ENCODE data around the gene UAP1L1.

DNA sequence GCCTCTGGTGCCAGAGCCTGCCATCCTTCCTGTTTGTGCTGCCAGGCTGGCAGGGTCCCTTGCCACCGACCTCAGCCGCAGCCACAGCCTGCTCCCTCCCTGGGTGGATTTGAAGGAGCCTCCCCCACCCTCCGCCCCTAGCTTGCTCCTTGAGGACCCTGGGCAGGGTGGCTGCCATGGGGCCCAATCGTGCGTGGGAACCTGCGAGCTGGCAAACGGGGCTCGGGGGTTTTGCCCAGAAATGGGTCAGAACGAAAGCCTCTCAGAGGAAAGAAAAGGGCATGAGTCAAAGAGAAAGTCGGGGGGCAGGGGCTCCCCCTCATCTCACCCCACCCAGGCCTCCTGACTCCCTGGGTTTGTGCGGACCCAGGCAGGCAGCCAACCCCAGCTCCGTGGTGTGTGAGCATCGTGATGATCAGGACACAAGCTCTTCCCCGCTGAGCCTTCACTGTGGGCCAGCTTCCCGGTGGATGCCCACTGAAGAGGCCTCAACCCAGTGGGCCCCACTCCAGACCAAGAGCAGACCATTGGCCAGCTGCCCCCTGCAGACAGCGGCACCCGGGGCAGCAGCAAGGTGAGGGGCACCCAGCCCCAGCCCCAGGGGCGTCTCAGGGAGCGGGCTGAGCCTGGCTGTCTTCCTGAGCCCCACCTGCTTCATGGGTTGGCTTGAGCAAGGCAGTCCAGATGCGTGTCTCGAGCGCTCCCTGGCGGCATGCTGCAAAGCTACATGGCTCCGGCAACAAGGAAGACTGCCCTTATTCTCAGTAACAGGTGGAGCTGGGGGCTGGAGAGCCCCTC lies 42.4 kb upstream of the UAP1L1 start:
- TF ChIP-seq POLR2A (IDR thresholded peaks at IDR 0.05; ENCODE audit: low read depth, low read length) (no peak), POLR2AphosphoS5 (IDR thresholded peaks at IDR 0.05; ENCODE audit: low read depth, low read length) (no peak), TAF1 (IDR thresholded peaks at IDR 0.05; ENCODE audit: low read depth, low read length) (no peak), POU2F2 (IDR thresholded peaks at IDR 0.05; ENCODE audit: low read depth, low read length) (no peak), PAX5 (IDR thresholded peaks at IDR 0.05; ENCODE audit: insufficient read depth, low read length, severe bottlenecking) (no peak)

Data from GM12891 (cell line).